HG02852 (cell line): ENCODE results near the gene NKAP.

ENCODE experiments used
- ATAC-seq: cut with Tn5 transposase; IDR thresholded peaks from one replicate; pipeline ENCODE4 v1.9.1; 2021; ENCODE audit warnings: mild to moderate bottlenecking, moderate library complexity; ENCODE audit not compliant: unreplicated experiment

Gene NKAP

DNA sequence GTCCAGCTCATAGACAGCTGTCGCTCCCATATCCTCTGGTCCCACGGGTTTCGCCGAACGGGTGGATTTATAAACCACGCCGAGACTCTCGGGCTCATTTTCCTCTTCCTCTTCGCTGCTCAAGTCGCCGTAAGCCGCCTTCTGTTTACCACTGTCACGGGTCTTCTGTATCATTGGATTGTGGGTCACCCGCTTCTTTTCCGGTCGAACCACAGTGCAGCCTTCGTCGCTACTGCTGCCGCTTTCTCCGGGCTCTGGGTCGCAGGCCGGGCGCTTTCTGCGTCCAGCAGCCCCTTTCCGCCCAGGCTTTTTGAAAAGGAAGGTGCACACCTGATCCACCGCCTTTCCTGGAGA, 72.3 kb downstream of the NKAP start:
- peak; percentile 48 for ATAC-seq
